Muscle layer of duodenum (tissue), 2 donors: ENCODE data around the gene HDAC7.

Experiments
- H3K27ac ChIP-seq: one replicate; pipeline ENCODE4 v1.7.0; 2013; ENCODE audit warnings: mild to moderate bottlenecking, low read length
- H3K27me3 ChIP-seq: one replicate; pipeline ENCODE4 v1.7.0; 2013; ENCODE audit warnings: low read depth, mild to moderate bottlenecking, control low read depth, low read length
- H3K36me3 ChIP-seq, 2 donors: one replicate each; pipeline ENCODE4 v1.7.0; 2013; ENCODE audit warnings: low read length in 2 of 2, control low read depth in 1 of 2, mild to moderate bottlenecking in 1 of 2; ENCODE audit not compliant: insufficient read depth in 2 of 2, control insufficient read depth in 1 of 2
- H3K4me1 ChIP-seq, 2 donors: one replicate each; pipeline ENCODE4 v1.7.0; 2013; ENCODE audit warnings: low read length in 2 of 2, mild to moderate bottlenecking in 2 of 2, control low read depth in 1 of 2, moderate library complexity in 1 of 2; ENCODE audit not compliant: insufficient read depth in 2 of 2, control insufficient read depth in 1 of 2
- H3K4me3 ChIP-seq, 2 donors: one replicate each; pipeline ENCODE4 v1.7.0; 2013; ENCODE audit warnings: low read length in 2 of 2, low read depth in 1 of 2, mild to moderate bottlenecking in 1 of 2
- H3K9me3 ChIP-seq, 2 donors: one replicate each; pipeline ENCODE4 v1.7.0; 2013; ENCODE audit warnings: low read length in 2 of 2, control low read depth in 1 of 2, mild to moderate bottlenecking in 1 of 2; ENCODE audit not compliant: control insufficient read depth in 1 of 2
- donor health status: healthy.

The HDAC7 gene

GRCh38 chr12:47745485-47746041, 74.1 kb downstream of the HDAC7 start:
- Histone ChIP-seq H3K4me3 (no peak overlapping the region), H3K36me3 (no peaks in the 10 kb centered on the region), H3K27ac (no peak overlapping the region), H3K9me3 (no peaks in the 10 kb centered on the region), H3K4me1 (peaks cover 0 to 13% of the 10 kb centered on the region in 2 donors), H3K27me3 (no peaks in the 10 kb centered on the region)

GRCh38 chr12:47744778-47745436, 74.8 kb downstream of the HDAC7 start:
- Histone ChIP-seq H3K4me1 (peaks cover 0 to 17% of the 10 kb centered on the region in 2 donors), H3K9me3 (no peaks in the 10 kb centered on the region), H3K4me3 (no peak overlapping the region), H3K27ac (no peak overlapping the region), H3K36me3 (no peaks in the 10 kb centered on the region), H3K27me3 (no peaks in the 10 kb centered on the region)

- Histone ChIP-seq H3K27ac (no peak overlapping the region), H3K4me3 (no peak overlapping the region), H3K36me3 (no peaks in the 10 kb centered on the region), H3K27me3 (no peaks in the 10 kb centered on the region), H3K4me1 (peaks cover 0 to 20% of the 10 kb centered on the region in 2 donors), H3K9me3 (no peaks in the 10 kb centered on the region)
Measured at GRCh38 chr12:47744005-47744651, 75.6 kb downstream of the HDAC7 start.

- H3K27ac ChIP-seq, result no peak overlapping the region
- peaks cover 0 to 20% of the 10 kb centered on the region in 2 donors for H3K4me1 ChIP-seq
- H3K4me3 ChIP-seq, result no peak overlapping the region
- H3K36me3 ChIP-seq, result no peaks in the 10 kb centered on the region
- H3K9me3 ChIP-seq, result no peaks in the 10 kb centered on the region
- no peaks in the 10 kb centered on the region for H3K27me3 ChIP-seq
Measured at GRCh38 chr12:47743311-47743860, 76.3 kb downstream of the HDAC7 start.

- Histone ChIP-seq H3K4me3 (no peak overlapping the region), H3K27me3 (no peaks in the 10 kb centered on the region), H3K4me1 (peaks cover 3 to 30% of the 10 kb centered on the region in 2 donors), H3K36me3 (no peaks in the 10 kb centered on the region), H3K9me3 (no peaks in the 10 kb centered on the region), H3K27ac (no peak overlapping the region)
Measured at GRCh38 chr12:47742253-47742825, 77.4 kb downstream of the HDAC7 start.

- Histone ChIP-seq H3K36me3 (no peaks in the 10 kb centered on the region), H3K27me3 (no peaks in the 10 kb centered on the region), H3K9me3 (no peaks in the 10 kb centered on the region), H3K4me3 (no peak overlapping the region), H3K4me1 (peaks cover 10 to 40% of the 10 kb centered on the region in 2 donors), H3K27ac (no peak overlapping the region)
Measured at GRCh38 chr12:47741340-47741703, 78.4 kb downstream of the HDAC7 start.

- H3K4me1 ChIP-seq, result peaks cover 16 to 45% of the 10 kb centered on the region in 2 donors
- H3K27me3 ChIP-seq, result no peaks in the 10 kb centered on the region
- no peak overlapping the region for H3K27ac ChIP-seq
- no peaks in the 10 kb centered on the region for H3K36me3 ChIP-seq
- H3K9me3 ChIP-seq, result no peaks in the 10 kb centered on the region
- no peak overlapping the region for H3K4me3 ChIP-seq
Measured at GRCh38 chr12:47740606-47741339, 78.9 kb downstream of the HDAC7 start.

- Histone ChIP-seq H3K4me1 (peaks cover 16 to 53% of the 10 kb centered on the region in 2 donors), H3K27me3 (no peaks in the 10 kb centered on the region), H3K4me3 (no peak overlapping the region), H3K27ac (no peak overlapping the region), H3K36me3 (no peaks in the 10 kb centered on the region), H3K9me3 (no peaks in the 10 kb centered on the region)
Measured at GRCh38 chr12:47739979-47740378, 79.7 kb downstream of the HDAC7 start.

- H3K4me3 ChIP-seq, result no peak overlapping the region
- H3K27ac ChIP-seq, result no peak overlapping the region
- no peaks in the 10 kb centered on the region for H3K9me3 ChIP-seq
- H3K27me3 ChIP-seq, result no peaks in the 10 kb centered on the region
- no peaks in the 10 kb centered on the region for H3K36me3 ChIP-seq
- peaks cover 16 to 54% of the 10 kb centered on the region in 2 donors for H3K4me1 ChIP-seq
Measured at GRCh38 chr12:47739297-47739696, 80.4 kb downstream of the HDAC7 start.

GRCh38 chr12:47737936-47738594, 81.6 kb downstream of the HDAC7 start:
- peaks cover 16 to 54% of the 10 kb centered on the region in 2 donors for H3K4me1 ChIP-seq
- no peak overlapping the region for H3K27ac ChIP-seq
- H3K27me3 ChIP-seq, result no peaks in the 10 kb centered on the region
- no peaks in the 10 kb centered on the region for H3K9me3 ChIP-seq
- no peaks in the 10 kb centered on the region for H3K36me3 ChIP-seq
- no peak overlapping the region for H3K4me3 ChIP-seq
